HUES6 (cell line): ENCODE results near the gene SAMD15.
A peak's percentile ranks its signal among the peaks of the same experiment; 100 is the strongest.
"Not testable (repeated sequence)": the region's sequence is repeated elsewhere in the genome, so short reads cannot be mapped to it uniquely, and the experiment has no call there.

ENCODE experiments used
- H3K27ac ChIP-seq: 2 replicates; pipeline ENCODE4 v1.7.0; 2013; ENCODE audit warnings: low read depth, mild to moderate bottlenecking, low read length, inconsistent platforms
- H3K27me3 ChIP-seq: 2 replicates; pipeline ENCODE4 v1.6.1; 2013; ENCODE audit warnings: low read length; ENCODE audit not compliant: control insufficient read depth, insufficient read depth
- H3K36me3 ChIP-seq: 2 replicates; pipeline ENCODE4 v1.6.1; 2013; ENCODE audit warnings: low read length; ENCODE audit not compliant: control insufficient read depth, insufficient read depth
- H3K4me1 ChIP-seq: 2 replicates; pipeline ENCODE4 v1.6.1; 2013; ENCODE audit warnings: low read length; ENCODE audit not compliant: control insufficient read depth, insufficient read depth
- H3K4me3 ChIP-seq: 2 replicates; pipeline ENCODE4 v1.5.1; 2013; ENCODE audit warnings: low read depth, low read length
- H3K9ac ChIP-seq: one replicate; pipeline ENCODE4 v1.6.1; 2013; ENCODE audit warnings: mild to moderate bottlenecking, low read length
- H3K9me3 ChIP-seq: 2 replicates; pipeline ENCODE4 v1.6.1; 2013; ENCODE audit warnings: low read depth, low read length; ENCODE audit not compliant: control insufficient read depth, insufficient read depth

The SAMD15 gene

GRCh38 chr14:77375973-77376770, 1.0 kb upstream of the SAMD15 start:
- Histone ChIP-seq H3K4me1 (peaks cover 14% of the 10 kb centered on the region; the same call in 1 of the 2 replicates), H3K9me3 (no peaks in the 10 kb centered on the region), H3K4me3 (peak overlapping the region; percentile 97), H3K9ac (peak overlapping the region; percentile 78), H3K27me3 (no peaks in the 10 kb centered on the region), H3K36me3 (no peaks in the 10 kb centered on the region), H3K27ac (peak overlapping the region; percentile 79; the same call in 1 of the 2 replicates)

GRCh38 chr14:77377502-77377844, 294 bp downstream of the SAMD15 start:
- Histone ChIP-seq H3K4me3 (peak overlapping the region; percentile 97), H3K9me3 (no peaks in the 10 kb centered on the region), H3K27me3 (no peaks in the 10 kb centered on the region), H3K9ac (peak overlapping the region; percentile 78), H3K4me1 (peaks cover 14% of the 10 kb centered on the region; the same call in 1 of the 2 replicates), H3K27ac (no peak overlapping the region), H3K36me3 (no peaks in the 10 kb centered on the region)

GRCh38 chr14:77378701-77379100, 1.5 kb downstream of the SAMD15 start:
- Histone ChIP-seq H3K4me3 (no peak overlapping the region), H3K9me3 (no peaks in the 10 kb centered on the region), H3K27ac (no peak overlapping the region), H3K27me3 (no peaks in the 10 kb centered on the region), H3K4me1 (peaks cover 14% of the 10 kb centered on the region; the same call in 1 of the 2 replicates), H3K36me3 (no peaks in the 10 kb centered on the region), H3K9ac (no peak overlapping the region)

- no peak overlapping the region for H3K27ac ChIP-seq
Observed at GRCh38 chr14:77390188-77390587, 13.0 kb downstream of the SAMD15 start.

GRCh38 chr14:77400216-77400615, 23.0 kb downstream of the SAMD15 start:
- Histone ChIP-seq H3K27me3 (no peaks in the 10 kb centered on the region), H3K27ac (no peak overlapping the region), H3K36me3 (no peaks in the 10 kb centered on the region), H3K9me3 (0 out of 2 replicates have a peak, but pooled peaks cover 3% of the 10 kb centered on the region), H3K4me3 (no peak overlapping the region), H3K4me1 (no peaks in the 10 kb centered on the region), H3K9ac (no peak overlapping the region)

More at GRCh38 chr14:77390188-77390587, 13.0 kb downstream of the SAMD15 start:
- no peaks in the 10 kb centered on the region for H3K4me1 ChIP-seq
- H3K4me3 ChIP-seq: no peak overlapping the region
- no peak overlapping the region for H3K9ac ChIP-seq
- H3K27me3 ChIP-seq: no peaks in the 10 kb centered on the region
- no peaks in the 10 kb centered on the region for H3K9me3 ChIP-seq
- no peaks in the 10 kb centered on the region for H3K36me3 ChIP-seq

GRCh38 chr14:77403768-77404167, 26.6 kb downstream of the SAMD15 start:
- Histone ChIP-seq H3K9me3 (no peaks in the 10 kb centered on the region), H3K4me3 (no peak overlapping the region), H3K4me1 (no peaks in the 10 kb centered on the region), H3K9ac (no peak overlapping the region), H3K36me3 (no peaks in the 10 kb centered on the region), H3K27ac (no peak overlapping the region), H3K27me3 (no peaks in the 10 kb centered on the region)

GRCh38 chr14:77406086-77406485, 28.9 kb downstream of the SAMD15 start:
- Histone ChIP-seq H3K9me3 (no peaks in the 10 kb centered on the region), H3K36me3 (no peaks in the 10 kb centered on the region), H3K27ac (no peak overlapping the region), H3K27me3 (no peaks in the 10 kb centered on the region), H3K9ac (no peak overlapping the region), H3K4me3 (no peak overlapping the region), H3K4me1 (no peaks in the 10 kb centered on the region)

- Histone ChIP-seq H3K9ac (no peak overlapping the region), H3K9me3 (no peaks in the 10 kb centered on the region), H3K27me3 (no peaks in the 10 kb centered on the region), H3K4me1 (no peaks in the 10 kb centered on the region), H3K36me3 (no peaks in the 10 kb centered on the region), H3K27ac (no peak overlapping the region), H3K4me3 (no peak overlapping the region)
Observed at GRCh38 chr14:77406718-77407117, 29.5 kb downstream of the SAMD15 start.

GRCh38 chr14:77407158-77407557, 30.0 kb downstream of the SAMD15 start:
- H3K4me3 ChIP-seq: no peak overlapping the region
- H3K9me3 ChIP-seq: no peaks in the 10 kb centered on the region
- no peak overlapping the region for H3K9ac ChIP-seq
- H3K27ac ChIP-seq: no peak overlapping the region
- H3K36me3 ChIP-seq: no peaks in the 10 kb centered on the region
- no peaks in the 10 kb centered on the region for H3K27me3 ChIP-seq
- no peaks in the 10 kb centered on the region for H3K4me1 ChIP-seq

GRCh38 chr14:77409131-77409533, 32.0 kb downstream of the SAMD15 start:
- no peaks in the 10 kb centered on the region for H3K27me3 ChIP-seq

GRCh38 chr14:77415403-77416030, 38.3 kb downstream of the SAMD15 start:
- not testable (repeated sequence) for H3K27ac ChIP-seq, H3K27me3 ChIP-seq, H3K9me3 ChIP-seq, H3K4me1 ChIP-seq, H3K9ac ChIP-seq, H3K4me3 ChIP-seq, H3K36me3 ChIP-seq

More at GRCh38 chr14:77409131-77409533, 32.0 kb downstream of the SAMD15 start:
- no peaks in the 10 kb centered on the region for H3K36me3 ChIP-seq
- no peak overlapping the region for H3K4me3 ChIP-seq
- no peaks in the 10 kb centered on the region for H3K9me3 ChIP-seq
- H3K4me1 ChIP-seq: no peaks in the 10 kb centered on the region
- H3K27ac ChIP-seq: no peak overlapping the region
- no peak overlapping the region for H3K9ac ChIP-seq
